GM23338 (cell line): ENCODE results near the gene USP31. TPM values are rescaled to one million over a fixed set of nuclear protein-coding genes. Genes with fewer than 3 reads are reported as not detected.
"Not testable (repeated sequence)": the region's sequence is repeated elsewhere in the genome, so short reads cannot be mapped to it uniquely, and the experiment has no call there.

ENCODE experiments used
- ATAC-seq: fragments of 200-7000 bp; cut with Tn5 transposase; 3 replicates; pipeline ENCODE4 v1.9.1; 2020
- DNase-seq: peaks from one replicate; pipeline ENCODE4 v3.0.0-alpha.2; 2015; ENCODE audit warnings: low spot score
- H2AFZ ChIP-seq: fragments of 200-600 bp; sonication (generic); 2 replicates; pipeline ENCODE4 v1.8.0; 2016; ENCODE audit warnings: antibody characterized with exemption, mild to moderate bottlenecking, moderate library complexity
- H3F3A ChIP-seq: fragments of 200-600 bp; sonication (generic); replicated peaks from 2 replicates; pipeline ENCODE4 v1.8.0; 2017; ENCODE audit warnings: antibody characterized with exemption, mixed run types, low read depth
- H3K27ac ChIP-seq: fragments of 200-600 bp; sonication (generic); 2 replicates; pipeline ENCODE4 v1.6.1; 2016; ENCODE audit warnings: low read depth
- H3K27me3 ChIP-seq: fragments of 200-600 bp; sonication (generic); 2 replicates; pipeline ENCODE4 v1.8.0; 2016; ENCODE audit warnings: mild to moderate bottlenecking, mixed run types, moderate library complexity; ENCODE audit not compliant: insufficient read depth
- H3K36me3 ChIP-seq: fragments of 200-600 bp; sonication (generic); 2 replicates; pipeline ENCODE4 v1.8.0; 2016; ENCODE audit warnings: mild to moderate bottlenecking; ENCODE audit not compliant: insufficient read depth
- H3K4me1 ChIP-seq: fragments of 200-600 bp; sonication (generic); 2 replicates; pipeline ENCODE4 v1.8.0; 2016; ENCODE audit warnings: mild to moderate bottlenecking, moderate library complexity; ENCODE audit not compliant: insufficient read depth
- H3K4me2 ChIP-seq: fragments of 200-600 bp; sonication (generic); 2 replicates; pipeline ENCODE4 v1.7.1; 2017; ENCODE audit warnings: mixed run types
- H3K4me3 ChIP-seq: fragments of 200-600 bp; sonication (generic); 2 replicates; pipeline ENCODE4 v1.6.1; 2016; ENCODE audit warnings: mixed run types
- H3K79me2 ChIP-seq: fragments of 200-600 bp; sonication (generic); replicated peaks from 2 replicates; pipeline ENCODE4 v1.8.0; 2017; ENCODE audit warnings: mild to moderate bottlenecking; ENCODE audit not compliant: insufficient read depth
- H3K9me2 ChIP-seq: fragments of 200-600 bp; sonication (generic); 2 replicates; pipeline ENCODE4 v1.8.0; 2017; ENCODE audit not compliant: insufficient read depth
- H4K20me1 ChIP-seq: fragments of 200-600 bp; sonication (generic); replicated peaks from 2 replicates; pipeline ENCODE4 v1.8.0; 2017; ENCODE audit warnings: mild to moderate bottlenecking; ENCODE audit not compliant: insufficient read depth
- H3K27ac Mint-ChIP-seq: 2 replicates; pipeline ENCODE4 v1.8.0; 2020; ENCODE audit warnings: inconsistent platforms, mild to moderate bottlenecking, moderate library complexity, mixed read lengths
- H3K27me3 Mint-ChIP-seq: 3 replicates; pipeline ENCODE4 v1.8.0; 2022; ENCODE audit warnings: low read depth, mild to moderate bottlenecking, moderate library complexity, mixed read lengths, inconsistent platforms; ENCODE audit not compliant: insufficient read depth, poor library complexity
- H3K36me3 Mint-ChIP-seq: 3 replicates; pipeline ENCODE4 v1.8.0; 2021; ENCODE audit warnings: low read depth, mild to moderate bottlenecking, inconsistent platforms, moderate library complexity, mixed read lengths
- H3K4me1 Mint-ChIP-seq: 3 replicates; pipeline ENCODE4 v1.8.0; 2020; ENCODE audit warnings: mild to moderate bottlenecking, inconsistent platforms, mixed read lengths
- H3K4me3 Mint-ChIP-seq: 3 replicates; pipeline ENCODE4 v1.8.0; 2021; ENCODE audit warnings: moderate library complexity, mild to moderate bottlenecking, inconsistent platforms, mixed read lengths
- H3K9me3 Mint-ChIP-seq: 3 replicates; pipeline ENCODE4 v1.8.0; 2020; ENCODE audit warnings: moderate library complexity, mild to moderate bottlenecking, inconsistent platforms, mixed read lengths
- CREB1 ChIP-seq: fragments of 250-450 bp; sonication (Bioruptor Pico); IDR thresholded peaks from 2 replicates; pipeline ENCODE4 v1.5.0; 2020; ENCODE audit warnings: low read depth, mild to moderate bottlenecking, moderate library complexity
- EZH2phosphoT487 ChIP-seq: fragments of 200-600 bp; sonication (generic); IDR thresholded peaks from one replicate; pipeline ENCODE4 v1.8.1; 2018; ENCODE audit warnings: antibody characterized with exemption; ENCODE audit not compliant: unreplicated experiment
- JUNB ChIP-seq: IDR thresholded peaks from one replicate; pipeline ENCODE4 v1.6.1; 2016; ENCODE audit warnings: antibody characterized with exemption; ENCODE audit not compliant: unreplicated experiment
- NANOG ChIP-seq: IDR thresholded peaks from 2 replicates; pipeline ENCODE4 v1.6.1; 2016; ENCODE audit warnings: antibody characterized with exemption, borderline replicate concordance
- POLR2AphosphoS5 ChIP-seq: IDR thresholded peaks from 2 replicates; pipeline ENCODE4 v1.6.1; 2016; ENCODE audit warnings: antibody characterized with exemption, low read depth
- REST ChIP-seq: IDR thresholded peaks from one replicate; pipeline ENCODE4 v1.6.1; 2018; ENCODE audit warnings: antibody characterized with exemption; ENCODE audit not compliant: unreplicated experiment
- STAT1 ChIP-seq: IDR thresholded peaks from one replicate; pipeline ENCODE4 v1.6.1; 2016; ENCODE audit warnings: antibody characterized with exemption; ENCODE audit not compliant: unreplicated experiment
- ZNF114 ChIP-seq: fragments of 250-450 bp; sonication (Bioruptor Pico); IDR thresholded peaks from 2 replicates; pipeline ENCODE4 v1.5.0; 2020; ENCODE audit warnings: mild to moderate bottlenecking, moderate library complexity
- ZNF331 ChIP-seq: fragments of 250-450 bp; sonication (Bioruptor Pico); IDR thresholded peaks from 2 replicates; pipeline ENCODE4 v1.5.0; 2020; ENCODE audit warnings: low read depth, mild to moderate bottlenecking, moderate library complexity
- polyA plus RNA-seq: library from polyadenylated mRNA; unstranded; fragments of >200 nt; fragmentation: Nextera tagmentation; extraction: Ambion mirVana; gene quantifications from 2 replicates; pipeline ENCODE4 v1.2.1, GENCODE V29; 2016
- total RNA-seq: library from RNA; depleted of rRNA; stranded (reverse); fragments of >200 nt; shearing (Covaris generic); gene quantifications from 2 replicates; pipeline ENCODE4 v1.2.3, GENCODE V29; 2014
- TF ChIP-seq, protein P1 (sequence below): IDR thresholded peaks from 2 replicates; pipeline ENCODE4 v1.6.1; 2016; ENCODE audit warnings: antibody characterized with exemption
- TF ChIP-seq, protein P2 (sequence below), 2 experiments: fragments of 200-600 bp in 1 of 2; sonication (generic) in 1 of 2; conservative IDR thresholded peaks; 2 replicates each; pipeline versions ENCODE4 v1.5.1 to v1.6.1; 2016 to 2017; ENCODE audit warnings: antibody characterized with exemption in 2 of 2, low read depth in 2 of 2, mild to moderate bottlenecking in 2 of 2, moderate library complexity in 1 of 2

The USP31 gene
- total and polyA plus RNA-seq, 2 experiments from 2014 or later, result 4.3 to 17.9 TPM

GRCh38 chr16:23101012-23101550 is 48.2 kb downstream of the USP31 start:
- Mint-ChIP-seq H3K4me3 (no peak overlapping the region), H3K4me1 (peaks cover 10% of the 10 kb centered on the region; the same call in 2 of the 3 replicates), H3K27me3 (no peaks in the 10 kb centered on the region), H3K9me3 (peaks cover 10% of the 10 kb centered on the region; the same call in 1 of the 3 replicates), H3K27ac (no peak overlapping the region), H3K36me3 (peaks cover 39% of the 10 kb centered on the region)
- no peak overlapping the region for H2AFZ ChIP-seq
- H4K20me1 ChIP-seq, result peaks cover 3% of the 10 kb centered on the region
- no peak overlapping the region for H3K4me3 ChIP-seq
- H3K27me3 ChIP-seq, result no peaks in the 10 kb centered on the region
- no peak overlapping the region for H3K27ac ChIP-seq
- H3K4me1 ChIP-seq, result no peaks in the 10 kb centered on the region; the same call in 1 of the 2 replicates
- H3K4me2 ChIP-seq, result no peak overlapping the region
- peaks cover 12% of the 10 kb centered on the region; the same call in 1 of the 2 replicates for H3K36me3 ChIP-seq
- H3K9me2 ChIP-seq, result no peaks in the 10 kb centered on the region
- peaks cover 41% of the 10 kb centered on the region for H3K79me2 ChIP-seq
- TF ChIP-seq JUNB (no peak), ZNF331 (CRISPR knock-in tag) (no peak), STAT1 (no peak), POLR2AphosphoS5 (no peak), ZNF114 (no peak), EZH2phosphoT487 (no peak), NANOG (no peak), REST (no peak), CREB1 (no peak)
- TF ChIP-seq, protein P1, sequence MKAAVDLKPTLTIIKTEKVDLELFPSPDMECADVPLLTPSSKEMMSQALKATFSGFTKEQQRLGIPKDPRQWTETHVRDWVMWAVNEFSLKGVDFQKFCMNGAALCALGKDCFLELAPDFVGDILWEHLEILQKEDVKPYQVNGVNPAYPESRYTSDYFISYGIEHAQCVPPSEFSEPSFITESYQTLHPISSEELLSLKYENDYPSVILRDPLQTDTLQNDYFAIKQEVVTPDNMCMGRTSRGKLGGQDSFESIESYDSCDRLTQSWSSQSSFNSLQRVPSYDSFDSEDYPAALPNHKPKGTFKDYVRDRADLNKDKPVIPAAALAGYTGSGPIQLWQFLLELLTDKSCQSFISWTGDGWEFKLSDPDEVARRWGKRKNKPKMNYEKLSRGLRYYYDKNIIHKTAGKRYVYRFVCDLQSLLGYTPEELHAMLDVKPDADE, result no peak
- TF ChIP-seq, protein P2, sequence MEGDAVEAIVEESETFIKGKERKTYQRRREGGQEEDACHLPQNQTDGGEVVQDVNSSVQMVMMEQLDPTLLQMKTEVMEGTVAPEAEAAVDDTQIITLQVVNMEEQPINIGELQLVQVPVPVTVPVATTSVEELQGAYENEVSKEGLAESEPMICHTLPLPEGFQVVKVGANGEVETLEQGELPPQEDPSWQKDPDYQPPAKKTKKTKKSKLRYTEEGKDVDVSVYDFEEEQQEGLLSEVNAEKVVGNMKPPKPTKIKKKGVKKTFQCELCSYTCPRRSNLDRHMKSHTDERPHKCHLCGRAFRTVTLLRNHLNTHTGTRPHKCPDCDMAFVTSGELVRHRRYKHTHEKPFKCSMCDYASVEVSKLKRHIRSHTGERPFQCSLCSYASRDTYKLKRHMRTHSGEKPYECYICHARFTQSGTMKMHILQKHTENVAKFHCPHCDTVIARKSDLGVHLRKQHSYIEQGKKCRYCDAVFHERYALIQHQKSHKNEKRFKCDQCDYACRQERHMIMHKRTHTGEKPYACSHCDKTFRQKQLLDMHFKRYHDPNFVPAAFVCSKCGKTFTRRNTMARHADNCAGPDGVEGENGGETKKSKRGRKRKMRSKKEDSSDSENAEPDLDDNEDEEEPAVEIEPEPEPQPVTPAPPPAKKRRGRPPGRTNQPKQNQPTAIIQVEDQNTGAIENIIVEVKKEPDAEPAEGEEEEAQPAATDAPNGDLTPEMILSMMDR (conservative IDR thresholded peaks at IDR 0.05; ENCODE audit: low read depth in 2 of 2), result no peak
- no peak for DNase-seq
- ATAC-seq, result no peak
- no peaks in the 10 kb centered on the region for H3F3A ChIP-seq

DNA sequence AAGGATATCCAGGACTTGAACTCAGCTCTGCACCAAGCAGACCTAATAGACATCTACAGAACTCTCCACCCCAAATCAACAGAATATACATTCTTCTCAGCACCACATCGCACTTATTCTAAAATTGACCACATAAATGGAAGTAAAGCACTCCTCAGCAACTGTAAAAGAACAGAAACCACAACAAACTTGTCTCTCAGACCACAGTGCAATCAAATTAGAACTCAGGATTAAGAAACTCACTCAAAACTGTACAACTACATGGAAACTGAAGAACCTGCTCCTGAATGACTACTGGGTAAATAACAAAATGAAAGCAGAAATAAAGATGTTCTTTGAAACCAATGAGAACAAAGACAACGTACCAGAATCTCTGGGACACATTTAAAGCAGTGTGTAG is 52.8 kb downstream of the USP31 start:
- not testable (repeated sequence) for ATAC-seq, H3K4me3 ChIP-seq, H3K4me2 ChIP-seq, H3K4me3 Mint-ChIP-seq, H3K27ac Mint-ChIP-seq, H3K27me3 ChIP-seq, H3K9me2 ChIP-seq, H3F3A ChIP-seq, H3K27me3 Mint-ChIP-seq, H3K9me3 Mint-ChIP-seq, H2AFZ ChIP-seq, H3K4me1 ChIP-seq, H3K27ac ChIP-seq, DNase-seq
- peaks cover 58% of the 10 kb centered on the region for H3K79me2 ChIP-seq
- peaks cover 25% of the 10 kb centered on the region for H4K20me1 ChIP-seq
- Mint-ChIP-seq H3K4me1 (peaks cover 20% of the 10 kb centered on the region), H3K36me3 (peaks cover 58% of the 10 kb centered on the region)
- H3K36me3 ChIP-seq, result peaks cover 12% of the 10 kb centered on the region; the same call in 1 of the 2 replicates

DNA sequence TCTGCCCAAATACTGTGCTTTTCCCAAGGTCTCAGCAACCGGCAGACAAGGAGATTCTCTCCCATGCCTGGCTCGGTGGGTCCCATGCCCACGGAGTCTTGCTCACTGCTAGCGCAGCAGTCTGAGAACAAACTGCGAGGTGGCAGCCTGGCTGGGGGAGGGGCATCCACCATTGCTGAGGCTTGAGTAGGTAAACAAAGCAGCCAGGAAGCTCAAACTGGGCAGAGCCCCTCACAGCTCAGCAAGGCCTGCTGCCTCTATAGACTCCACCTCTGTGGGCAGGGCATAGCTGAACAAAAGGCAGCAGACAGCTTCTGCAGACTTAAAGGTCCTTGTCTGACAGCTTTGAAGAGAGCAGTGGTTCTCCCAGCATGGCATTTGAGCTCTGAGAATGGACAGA is 55.1 kb downstream of the USP31 start:
- H3K4me1 ChIP-seq, H3K9me2 ChIP-seq, H3K4me3 Mint-ChIP-seq, H3K4me3 ChIP-seq, H3F3A ChIP-seq, H3K36me3 ChIP-seq, H3K4me2 ChIP-seq, H3K9me3 Mint-ChIP-seq, H3K27me3 ChIP-seq, H3K27me3 Mint-ChIP-seq, ATAC-seq, H3K27ac ChIP-seq, H2AFZ ChIP-seq: not testable (repeated sequence)
- peak; percentile 19 for DNase-seq
- Mint-ChIP-seq H3K4me1 (peaks cover 20% of the 10 kb centered on the region), H3K27ac (0 out of 2 replicates have a peak overlapping the region, but pooled peaks have one; percentile 45), H3K36me3 (peaks cover 52% of the 10 kb centered on the region)
- H4K20me1 ChIP-seq, result peaks cover 25% of the 10 kb centered on the region
- H3K79me2 ChIP-seq, result peaks cover 45% of the 10 kb centered on the region
